Keratinocyte (primary cell): ENCODE measurements around the gene EEF1AKMT2. TPM values are rescaled to one million over a fixed set of nuclear protein-coding genes. Genes with fewer than 3 reads are reported as not detected.

ENCODE experiments used
- DNase-seq: peaks from one replicate; pipeline ENCODE4 v3.0.0-alpha.2; 2011; ENCODE audit warnings: low read depth, missing footprints, low spot score
- FAIRE-seq: peaks from 2 replicates; lab custom pipeline; 2011; peaks lifted over from hg19 to GRCh38; lab: Jason Lieb, UNC
- H2AFZ ChIP-seq: 2 replicates; pipeline ENCODE4 v1.6.0; 2012; ENCODE audit warnings: low read length, control low read depth, inconsistent platforms; ENCODE audit not compliant: control insufficient read depth
- H3K27ac ChIP-seq: 2 replicates; pipeline ENCODE4 v1.5.1; 2011; ENCODE audit warnings: low read length; ENCODE audit not compliant: control insufficient read depth, insufficient read depth
- H3K27me3 ChIP-seq: 3 replicates; pipeline ENCODE4 v1.6.0; 2011; ENCODE audit warnings: low read length; ENCODE audit not compliant: control insufficient read depth, insufficient read depth; ENCODE audit errors: extremely low read depth
- H3K36me3 ChIP-seq, 2 experiments: 2 replicates in 1 of 2; 3 replicates in 1 of 2; pipeline ENCODE4 v1.5.1; 2011; ENCODE audit warnings: low read length in 2 of 2, mild to moderate bottlenecking in 1 of 2; ENCODE audit not compliant: control insufficient read depth in 2 of 2, insufficient read depth in 2 of 2; ENCODE audit errors: extremely low read depth in 1 of 2
- H3K4me1 ChIP-seq: 3 replicates; pipeline ENCODE4 v1.5.1; 2011; ENCODE audit warnings: low read length; ENCODE audit not compliant: control insufficient read depth, insufficient read depth; ENCODE audit errors: extremely low read depth
- H3K4me2 ChIP-seq: 3 replicates; pipeline ENCODE4 v1.6.0; 2011; ENCODE audit warnings: low read depth, low read length; ENCODE audit not compliant: control insufficient read depth, insufficient read depth; ENCODE audit errors: extremely low read depth
- H3K4me3 ChIP-seq, 3 experiments: fragments of 200-600 bp in 1 of 3; sonication (generic) in 1 of 3; 2 replicates in 2 of 3; 3 replicates in 1 of 3; pipeline ENCODE4 v1.5.1; 2011 to 2016; ENCODE audit warnings: low read length in 3 of 3, mild to moderate bottlenecking in 3 of 3, control low read depth in 2 of 3, inconsistent platforms in 1 of 3, low read depth in 1 of 3, mixed read lengths in 1 of 3, mixed run types in 1 of 3, moderate library complexity in 1 of 3; ENCODE audit not compliant: control insufficient read depth in 2 of 3, insufficient read depth in 2 of 3; ENCODE audit errors: extremely low read depth in 1 of 3
- H3K79me2 ChIP-seq: 2 replicates; pipeline ENCODE4 v1.6.0; 2012; ENCODE audit warnings: low read length; ENCODE audit not compliant: control insufficient read depth, insufficient read depth
- H3K9ac ChIP-seq: 3 replicates; pipeline ENCODE4 v1.6.0; 2011; ENCODE audit warnings: low read length; ENCODE audit not compliant: control insufficient read depth, insufficient read depth; ENCODE audit errors: extremely low read depth
- H3K9me1 ChIP-seq: 3 replicates; pipeline ENCODE4 v1.6.0; 2011; ENCODE audit warnings: low read length; ENCODE audit not compliant: control insufficient read depth, insufficient read depth; ENCODE audit errors: extremely low read depth
- H3K9me3 ChIP-seq: 2 replicates; pipeline ENCODE4 v1.5.1; 2012; ENCODE audit warnings: low read depth, low read length; ENCODE audit not compliant: control insufficient read depth
- H4K20me1 ChIP-seq: 3 replicates; pipeline ENCODE4 v1.6.0; 2011; ENCODE audit warnings: low read length; ENCODE audit not compliant: control insufficient read depth, insufficient read depth; ENCODE audit errors: extremely low read depth
- CTCF ChIP-seq, 3 experiments: IDR thresholded peaks in 1 of 3; conservative IDR thresholded peaks in 1 of 3; optimal IDR thresholded peaks in 1 of 3; 2 replicates in 2 of 3; 3 replicates in 1 of 3; pipeline versions ENCODE3 to v1.5.1; 2011; ENCODE audit warnings: low read length in 3 of 3, mild to moderate bottlenecking in 3 of 3, moderate library complexity in 2 of 3, control low read depth in 1 of 3, inconsistent platforms in 1 of 3; ENCODE audit not compliant: insufficient read depth in 2 of 3; ENCODE audit errors: extremely low read depth in 1 of 3
- EZH2 ChIP-seq: IDR thresholded peaks from one replicate; pipeline ENCODE4 v1.6.1; 2012; ENCODE audit warnings: inconsistent platforms, mild to moderate bottlenecking, low read length, moderate library complexity
- dilution Hi-C: fragments of 300-500 bp; cut with MboI; formaldehyde crosslinking; loops from one replicate; pipeline ENCODE4 v1.7.0; 2020; ENCODE audit warnings: low sequenced_read_pairs; ENCODE audit not compliant: extremely low pct_ligation_motif_present
- polyA plus RNA-seq, 5 experiments: library from polyadenylated mRNA; depleted of rRNA in 3 of 5; stranded (reverse) in 3 of 5; stranded (forward) in 1 of 5; unstranded in 1 of 5; fragments of >200 nt; gene quantifications; 1 replicate in 1 of 5; 2 replicates in 3 of 5; 3 replicates in 1 of 5; pipeline versions ENCODE4 v1.2.1 to v1.2.3, GENCODE V29; 2011 to 2012; ENCODE audit warnings: missing spikeins in 2 of 5, low read depth in 1 of 5, low replicate concordance in 1 of 5

The EEF1AKMT2 gene
- polyA plus RNA-seq, 1 donor (not counting 4 experiments of a cell fraction or from before 2014, with no cell fraction given), result 19.1 TPM

- Histone ChIP-seq H2AFZ (peak overlapping the region; percentile 37), H3K36me3 (peaks cover 5 to 8% of the 10 kb centered on the region in 2 experiments), H3K9ac (peak overlapping the region; percentile 55), H3K4me1 (peaks cover 52% of the 10 kb centered on the region), H4K20me1 (no peaks in the 10 kb centered on the region), H3K27ac (peak overlapping the region; percentile 53), H3K27me3 (no peaks in the 10 kb centered on the region), H3K79me2 (peaks cover 61% of the 10 kb centered on the region), H3K4me3 (peak overlapping the region in 2 of 3 experiments; percentile 7 to 22), H3K9me3 (no peaks in the 10 kb centered on the region), H3K4me2 (peak overlapping the region; percentile 53), H3K9me1 (peaks cover 4% of the 10 kb centered on the region)
- dilution Hi-C loops, result no loop called here
- no peak for TF ChIP-seq CTCF (optimal IDR thresholded peaks at IDR 0.05 in 1 of 3, IDR thresholded peaks at IDR 0.05 in 1 of 3, conservative IDR thresholded peaks at IDR 0.05 in 1 of 3; ENCODE audit: extremely low read depth in 1 of 3, insufficient read depth in 2 of 3, low read length in 3 of 3)
- TF ChIP-seq EZH2, result no peak
- peak; percentile 41 for FAIRE-seq
- no peak for DNase-seq
These were observed 58.6 kb downstream of the EEF1AKMT2 start for GRCh38 chr10:124732931-124733570.

GRCh38 chr10:124731551-124731950, 60.1 kb downstream of the EEF1AKMT2 start:
- dilution Hi-C loops, result no loop called here
- FAIRE-seq (no peak), DNase-seq (no peak)
- H3K79me2 ChIP-seq, result peaks cover 52% of the 10 kb centered on the region
- H3K27me3 ChIP-seq, result no peaks in the 10 kb centered on the region
- H3K27ac ChIP-seq, result no peak overlapping the region
- H3K9me3 ChIP-seq, result no peaks in the 10 kb centered on the region
- peaks cover 5 to 8% of the 10 kb centered on the region in 2 experiments for H3K36me3 ChIP-seq
- no peak overlapping the region for H3K4me2 ChIP-seq
- peaks cover 2% of the 10 kb centered on the region for H3K9me1 ChIP-seq
- no peak overlapping the region for H2AFZ ChIP-seq
- no peak overlapping the region for H3K9ac ChIP-seq
- H4K20me1 ChIP-seq, result no peaks in the 10 kb centered on the region
- TF ChIP-seq CTCF (optimal IDR thresholded peaks at IDR 0.05 in 1 of 3, IDR thresholded peaks at IDR 0.05 in 1 of 3, conservative IDR thresholded peaks at IDR 0.05 in 1 of 3; ENCODE audit: extremely low read depth in 1 of 3, insufficient read depth in 2 of 3, low read length in 3 of 3) (no peak), EZH2 (no peak)
- no peak overlapping the region for H3K4me3 ChIP-seq
- peaks cover 40% of the 10 kb centered on the region for H3K4me1 ChIP-seq
